Measurements from ENCODE around the gene KCNIP3.

The KCNIP3 gene

DNA sequence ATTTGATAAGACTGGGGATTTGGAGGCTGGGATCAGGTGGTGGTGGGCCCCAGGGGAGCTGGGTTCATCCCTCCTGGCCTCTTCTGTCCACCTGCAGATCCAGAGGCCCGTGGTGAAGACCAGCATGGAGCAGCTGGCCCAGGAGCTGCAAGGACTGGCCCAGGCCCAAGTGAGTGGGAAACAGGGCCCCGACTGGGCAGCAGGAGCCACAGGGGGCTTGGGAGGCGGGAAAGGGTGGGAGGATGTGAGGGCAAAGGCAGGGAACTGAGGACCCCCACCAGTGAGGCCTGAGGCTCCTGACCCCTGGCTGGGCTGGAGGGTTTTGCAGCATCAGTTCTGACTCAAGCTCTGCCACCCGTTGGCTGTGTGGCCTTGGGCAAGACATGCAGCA, 11.6 kb upstream of the KCNIP3 start:
- H3K4me1 ChIP-seq (ENCODE audit: insufficient read depth, low read length), result no peaks in the 10 kb centered on the region
- no peaks in the 10 kb centered on the region for H3K36me3 ChIP-seq (ENCODE audit: insufficient read depth, low read length)
- no peak overlapping the region for H3K4me2 ChIP-seq (ENCODE audit: insufficient read depth, low read length)
- DNase-seq (no peak), ATAC-seq (ENCODE audit: insufficient read depth, low read depth) (no peak)
- H3K9ac ChIP-seq (ENCODE audit: low read depth, low read length), result no peak overlapping the region
- H3K9me3 ChIP-seq (ENCODE audit: insufficient read depth, low read length, severe bottlenecking), result peaks cover 3% of the 10 kb centered on the region
- H3K27me3 ChIP-seq (ENCODE audit: insufficient read depth, low read length, poor library complexity), result no peaks in the 10 kb centered on the region
- no peaks in the 10 kb centered on the region for H3K79me2 ChIP-seq (ENCODE audit: insufficient read depth, low read length)
- H4K20me1 ChIP-seq (ENCODE audit: insufficient read depth, low read length), result peaks cover 3% of the 10 kb centered on the region; the same call in 1 of the 2 replicates
- H2AFZ ChIP-seq (ENCODE audit: low read depth, low read length), result no peak overlapping the region
- TF ChIP-seq CTCF (IDR thresholded peaks at IDR 0.05; ENCODE audit: borderline replicate concordance, extremely low read depth, low read length, poor library complexity, severe bottlenecking) (no peak), EZH2 (IDR thresholded peaks at IDR 0.05; ENCODE audit: borderline replicate concordance, low read depth, low read length, severe bottlenecking) (no peak)
- H3K27ac ChIP-seq (ENCODE audit: low read length), result no peak overlapping the region
- H3K4me3 ChIP-seq (ENCODE audit: low read depth in 1 of 2, low read length in 2 of 2), result no peak overlapping the region

- ATAC-seq (ENCODE audit: insufficient read depth, low read depth) (no peak), DNase-seq (no peak)
- Histone ChIP-seq H3K36me3 (ENCODE audit: insufficient read depth, low read length) (no peaks in the 10 kb centered on the region), H3K27ac (ENCODE audit: low read length) (no peak overlapping the region), H4K20me1 (ENCODE audit: insufficient read depth, low read length) (no peaks in the 10 kb centered on the region), H3K27me3 (ENCODE audit: insufficient read depth, low read length, poor library complexity) (no peaks in the 10 kb centered on the region), H3K4me3 (ENCODE audit: low read depth in 1 of 2, low read length in 2 of 2) (no peak overlapping the region), H2AFZ (ENCODE audit: low read depth, low read length) (no peak overlapping the region), H3K9me3 (ENCODE audit: insufficient read depth, low read length, severe bottlenecking) (peaks cover 12% of the 10 kb centered on the region), H3K9ac (ENCODE audit: low read depth, low read length) (no peak overlapping the region), H3K4me2 (ENCODE audit: insufficient read depth, low read length) (no peak overlapping the region), H3K4me1 (ENCODE audit: insufficient read depth, low read length) (no peaks in the 10 kb centered on the region), H3K79me2 (ENCODE audit: insufficient read depth, low read length) (no peaks in the 10 kb centered on the region)
- TF ChIP-seq EZH2 (IDR thresholded peaks at IDR 0.05; ENCODE audit: borderline replicate concordance, low read depth, low read length, severe bottlenecking) (no peak), CTCF (IDR thresholded peaks at IDR 0.05; ENCODE audit: borderline replicate concordance, extremely low read depth, low read length, poor library complexity, severe bottlenecking) (no peak)
These were observed 9.8 kb upstream of the KCNIP3 start for GRCh38 chr2:95287336-95287735.

- Histone ChIP-seq H3K9me3 (ENCODE audit: insufficient read depth, low read length, severe bottlenecking) (peaks cover 12% of the 10 kb centered on the region), H3K4me2 (ENCODE audit: insufficient read depth, low read length) (no peak overlapping the region), H3K9ac (ENCODE audit: low read depth, low read length) (no peak overlapping the region), H3K27me3 (ENCODE audit: insufficient read depth, low read length, poor library complexity) (no peaks in the 10 kb centered on the region), H3K36me3 (ENCODE audit: insufficient read depth, low read length) (no peaks in the 10 kb centered on the region), H2AFZ (ENCODE audit: low read depth, low read length) (no peak overlapping the region), H3K27ac (ENCODE audit: low read length) (no peak overlapping the region), H4K20me1 (ENCODE audit: insufficient read depth, low read length) (no peaks in the 10 kb centered on the region), H3K79me2 (ENCODE audit: insufficient read depth, low read length) (no peaks in the 10 kb centered on the region), H3K4me1 (ENCODE audit: insufficient read depth, low read length) (no peaks in the 10 kb centered on the region), H3K4me3 (ENCODE audit: low read depth in 1 of 2, low read length in 2 of 2) (no peak overlapping the region)
- DNase-seq (no peak), ATAC-seq (ENCODE audit: insufficient read depth, low read depth) (no peak)
- no peak for TF ChIP-seq CTCF (IDR thresholded peaks at IDR 0.05; ENCODE audit: borderline replicate concordance, extremely low read depth, low read length, poor library complexity, severe bottlenecking)
- TF ChIP-seq EZH2 (IDR thresholded peaks at IDR 0.05; ENCODE audit: borderline replicate concordance, low read depth, low read length, severe bottlenecking), result no peak
These were observed 9.3 kb upstream of the KCNIP3 start for GRCh38 chr2:95287806-95288205.

DNA sequence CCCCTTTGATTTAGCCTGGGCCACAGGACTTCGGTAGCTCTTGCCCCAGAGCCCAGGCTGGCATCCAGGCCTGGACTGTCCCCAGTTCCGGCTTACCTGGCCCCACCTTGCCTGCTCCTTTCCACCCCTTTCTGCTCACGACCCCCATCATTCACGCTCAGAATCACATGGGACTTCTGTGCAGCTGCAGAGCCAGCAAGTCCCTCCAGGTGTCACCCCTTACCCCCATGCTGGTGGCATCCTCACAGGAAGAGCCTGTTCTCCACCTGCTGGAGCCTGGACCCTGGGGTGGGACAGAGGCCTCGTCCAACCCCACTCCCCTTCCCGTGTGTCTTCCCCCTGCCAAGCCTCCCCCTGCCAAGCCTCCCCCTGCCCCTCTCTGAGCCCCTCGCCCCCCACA, 7.9 kb upstream of the KCNIP3 start:
- Histone ChIP-seq H3K9me3 (ENCODE audit: insufficient read depth, low read length, severe bottlenecking) (peaks cover 12% of the 10 kb centered on the region), H3K4me1 (ENCODE audit: insufficient read depth, low read length) (no peaks in the 10 kb centered on the region), H3K27me3 (ENCODE audit: insufficient read depth, low read length, poor library complexity) (no peaks in the 10 kb centered on the region), H3K9ac (ENCODE audit: low read depth, low read length) (no peak overlapping the region), H3K4me2 (ENCODE audit: insufficient read depth, low read length) (no peak overlapping the region), H3K27ac (ENCODE audit: low read length) (no peak overlapping the region), H3K79me2 (ENCODE audit: insufficient read depth, low read length) (no peaks in the 10 kb centered on the region), H3K4me3 (ENCODE audit: low read depth in 1 of 2, low read length in 2 of 2) (no peak overlapping the region), H4K20me1 (ENCODE audit: insufficient read depth, low read length) (no peaks in the 10 kb centered on the region), H3K36me3 (ENCODE audit: insufficient read depth, low read length) (no peaks in the 10 kb centered on the region), H2AFZ (ENCODE audit: low read depth, low read length) (no peak overlapping the region)
- no peak for DNase-seq
- TF ChIP-seq CTCF (IDR thresholded peaks at IDR 0.05; ENCODE audit: borderline replicate concordance, extremely low read depth, low read length, poor library complexity, severe bottlenecking), result peak; percentile 59
- no peak for TF ChIP-seq EZH2 (IDR thresholded peaks at IDR 0.05; ENCODE audit: borderline replicate concordance, low read depth, low read length, severe bottlenecking)
- ATAC-seq (ENCODE audit: insufficient read depth, low read depth), result no peak
